ENCODE results near the gene SLF2.

Gene SLF2

GRCh38 chr10:100895896-100896295, 16.9 kb upstream of the SLF2 start:
- in situ Hi-C loops (cut with MboI; ENCODE audit: low sequenced_read_pairs): loop anchor here (25.0 kb wide), 1 partner anchor 559 kb away; the partner anchor contains the start of genes PKD2L1 and SCD

GRCh38 chr10:100896876-100897461, 15.8 kb upstream of the SLF2 start:
- in situ Hi-C loops (cut with MboI; ENCODE audit: low sequenced_read_pairs): loop anchor here (25.0 kb wide), 1 partner anchor 560 kb away; the partner anchor contains the start of genes PKD2L1 and SCD

- in situ Hi-C loops (cut with MboI; ENCODE audit: low sequenced_read_pairs): loop anchor here (25.0 kb wide), 1 partner anchor 561 kb away; the partner anchor contains the start of genes PKD2L1 and SCD
Measured at GRCh38 chr10:100897976-100898375, 14.8 kb upstream of the SLF2 start.

DNA sequence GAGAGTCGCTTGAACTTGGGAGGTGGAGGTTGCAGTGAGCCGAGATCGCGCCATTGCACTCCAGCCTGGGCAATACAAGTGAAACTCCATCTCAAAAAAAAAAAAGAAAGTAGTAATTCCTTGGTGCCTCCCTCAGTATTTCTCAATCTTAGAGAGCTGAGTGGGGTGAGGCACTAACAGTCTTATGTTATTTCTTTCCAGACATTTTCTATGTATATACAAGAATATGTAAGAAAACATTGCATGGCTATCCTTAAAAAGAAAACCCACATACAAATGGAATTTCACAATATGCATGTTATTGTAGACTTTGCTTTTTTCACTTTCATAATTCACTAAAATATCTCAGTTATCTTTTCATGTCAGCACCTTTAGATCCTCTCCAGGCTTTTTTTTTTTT, 13.6 kb upstream of the SLF2 start:
- in situ Hi-C loops (cut with MboI; ENCODE audit: low sequenced_read_pairs): loop anchor here (25.0 kb wide), 1 partner anchor 562 kb away; the partner anchor contains the start of genes PKD2L1 and SCD

DNA sequence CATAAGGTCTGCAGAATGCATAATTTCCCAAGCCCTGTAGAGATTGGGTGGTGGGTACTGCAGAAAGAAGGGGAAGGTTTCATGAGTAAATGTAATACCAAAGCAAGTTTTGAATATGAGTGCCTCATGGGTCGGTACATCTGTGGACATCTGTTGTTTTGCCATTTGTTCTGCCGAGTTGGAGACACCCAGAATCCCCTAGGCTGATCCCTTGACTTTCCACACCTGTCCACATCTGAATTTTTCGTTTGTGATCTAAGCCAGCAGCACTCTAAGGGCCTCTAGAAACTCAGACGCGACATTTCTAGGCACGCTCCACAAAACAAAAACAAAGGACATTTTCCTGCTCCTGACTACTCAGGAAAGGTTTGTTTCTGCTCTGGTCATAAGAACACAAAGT, 11.7 kb upstream of the SLF2 start:
- in situ Hi-C loops (cut with MboI; ENCODE audit: low sequenced_read_pairs): no loop called here

DNA sequence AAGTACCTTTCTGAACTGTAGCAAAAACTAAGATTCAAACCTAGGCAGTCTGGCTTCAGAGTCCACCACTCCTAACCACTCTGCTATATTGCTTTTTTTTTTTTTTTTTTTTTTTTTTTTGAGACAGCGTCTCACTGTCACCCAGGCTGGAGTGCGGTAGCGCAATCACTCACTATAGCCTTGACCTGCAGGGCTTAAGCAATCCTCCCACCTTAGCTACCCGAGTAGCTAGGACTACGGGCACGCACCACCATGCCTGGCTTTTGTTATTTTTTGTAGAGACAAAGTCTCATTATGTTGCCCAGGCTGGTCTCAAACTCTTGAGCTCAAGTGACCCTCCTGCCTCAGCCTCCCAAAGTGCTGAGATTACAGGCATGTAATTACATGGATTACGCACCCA, 10.1 kb upstream of the SLF2 start:
- in situ Hi-C loops (cut with MboI; ENCODE audit: low sequenced_read_pairs): no loop called here

- in situ Hi-C loops (cut with MboI; ENCODE audit: low sequenced_read_pairs): no loop called here
Measured at GRCh38 chr10:100904917-100905316, 7.8 kb upstream of the SLF2 start.

DNA sequence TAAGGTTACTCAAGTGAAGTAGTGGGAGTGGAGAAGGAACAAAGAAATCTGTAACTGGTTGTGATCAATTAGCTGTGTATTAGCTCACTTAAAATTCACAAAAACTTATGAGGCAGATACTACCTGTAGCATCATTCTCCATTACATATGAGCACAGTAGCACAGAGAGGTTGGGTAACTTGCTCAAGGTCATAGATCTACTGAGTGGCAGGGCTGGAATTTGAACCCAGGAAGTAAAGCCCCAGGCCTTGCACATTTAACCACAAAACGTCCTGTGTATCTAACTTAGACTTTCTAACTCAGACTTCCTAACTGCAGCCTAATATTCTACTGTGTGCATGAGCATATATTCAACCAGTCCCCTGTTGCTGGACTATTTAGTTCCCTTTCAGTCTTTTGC, 5.6 kb upstream of the SLF2 start:
- in situ Hi-C loops (cut with MboI; ENCODE audit: low sequenced_read_pairs): no loop called here

- in situ Hi-C loops (cut with MboI; ENCODE audit: low sequenced_read_pairs): no loop called here
Measured at GRCh38 chr10:100907773-100908363, 4.9 kb upstream of the SLF2 start.

GRCh38 chr10:100908378-100908777, 4.4 kb upstream of the SLF2 start:
- in situ Hi-C loops (cut with MboI; ENCODE audit: low sequenced_read_pairs): no loop called here

- in situ Hi-C loops (cut with MboI; ENCODE audit: low sequenced_read_pairs): no loop called here
Measured at GRCh38 chr10:100909501-100910263, 3.1 kb upstream of the SLF2 start.

DNA sequence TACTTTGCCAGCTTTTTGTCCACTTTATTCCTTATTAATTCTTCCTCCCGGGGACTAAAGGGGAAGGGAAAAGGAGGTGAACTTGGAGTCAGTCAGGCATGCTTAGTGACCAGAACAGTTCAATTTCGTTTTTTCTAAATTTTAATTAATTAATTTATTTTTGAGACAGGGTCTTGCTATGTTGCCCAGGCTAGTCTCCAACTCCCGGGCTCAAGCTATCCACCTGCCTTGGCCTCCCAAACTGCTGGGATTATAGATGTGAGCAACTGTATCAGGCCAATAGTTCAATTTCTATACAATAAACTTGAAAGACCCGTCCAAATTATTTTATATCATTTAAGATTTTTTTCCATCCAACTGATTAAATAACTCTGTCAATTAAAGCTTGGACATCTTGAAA, 1.3 kb upstream of the SLF2 start:
- in situ Hi-C loops (cut with MboI; ENCODE audit: low sequenced_read_pairs): no loop called here

GRCh38 chr10:100912013-100912604, 654 bp upstream of the SLF2 start:
- in situ Hi-C loops (cut with MboI; ENCODE audit: low sequenced_read_pairs): no loop called here

DNA sequence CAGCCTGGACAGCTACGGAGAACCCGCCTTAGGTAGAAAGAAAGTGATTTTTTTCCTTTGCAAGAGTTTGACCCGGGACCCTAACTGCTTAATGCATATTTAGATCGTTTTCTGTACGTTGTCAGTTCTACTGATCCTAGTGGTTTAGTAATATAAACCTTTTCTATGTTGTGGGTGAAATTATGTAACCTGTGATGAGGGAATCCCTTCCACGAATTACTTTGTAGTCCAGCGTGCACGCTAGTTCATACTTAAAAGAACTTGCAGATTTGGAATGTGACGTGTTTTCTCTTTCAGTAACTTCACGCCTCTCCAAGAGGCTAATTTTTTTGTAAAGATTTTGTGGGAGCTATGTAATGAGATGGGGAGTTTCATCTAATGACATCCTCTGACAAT, 705 bp downstream of the SLF2 start:
- in situ Hi-C loops (cut with MboI; ENCODE audit: low sequenced_read_pairs): no loop called here

DNA sequence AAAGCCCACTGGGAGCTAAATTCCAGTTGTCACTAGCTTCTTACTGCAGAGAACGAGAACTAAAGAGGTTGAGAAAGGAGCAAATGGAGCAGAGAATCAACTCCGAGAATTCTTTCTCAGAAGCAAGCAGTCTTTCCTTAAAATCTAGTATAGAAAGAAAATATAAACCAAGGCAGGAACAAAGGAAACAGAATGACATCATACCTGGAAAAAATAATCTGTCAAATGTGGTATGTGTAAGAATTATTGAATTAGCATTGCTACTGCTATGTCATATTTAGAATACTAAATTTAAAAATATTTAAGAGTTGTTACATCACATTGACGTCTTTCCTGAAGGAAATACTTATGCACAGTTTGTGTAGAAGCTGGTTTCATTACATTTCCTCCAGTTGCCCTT, 4.3 kb downstream of the SLF2 start:
- in situ Hi-C loops (cut with MboI; ENCODE audit: low sequenced_read_pairs): no loop called here

- in situ Hi-C loops (cut with MboI; ENCODE audit: low sequenced_read_pairs): no loop called here
Measured at GRCh38 chr10:100923580-100923979, 10.8 kb downstream of the SLF2 start.

DNA sequence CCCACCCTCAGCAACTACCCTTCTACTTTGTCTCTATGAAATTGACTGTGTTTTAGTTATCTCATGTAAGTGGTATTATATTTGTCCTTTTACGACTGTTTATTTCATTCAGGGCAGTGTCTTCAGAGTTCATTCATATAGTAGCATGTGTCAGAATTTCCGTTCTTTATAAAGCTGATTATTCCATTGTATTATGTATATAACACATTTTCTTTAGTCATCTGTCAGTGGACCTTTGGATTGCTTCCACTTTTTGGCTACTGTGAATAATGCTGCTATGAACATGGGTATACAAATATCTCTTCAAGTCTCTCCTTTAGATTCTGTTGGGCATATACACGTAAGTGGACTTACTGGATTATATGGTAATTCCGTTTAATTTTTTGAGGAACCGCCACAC, 14.5 kb downstream of the SLF2 start:
- in situ Hi-C loops (cut with MboI; ENCODE audit: low sequenced_read_pairs): no loop called here

DNA sequence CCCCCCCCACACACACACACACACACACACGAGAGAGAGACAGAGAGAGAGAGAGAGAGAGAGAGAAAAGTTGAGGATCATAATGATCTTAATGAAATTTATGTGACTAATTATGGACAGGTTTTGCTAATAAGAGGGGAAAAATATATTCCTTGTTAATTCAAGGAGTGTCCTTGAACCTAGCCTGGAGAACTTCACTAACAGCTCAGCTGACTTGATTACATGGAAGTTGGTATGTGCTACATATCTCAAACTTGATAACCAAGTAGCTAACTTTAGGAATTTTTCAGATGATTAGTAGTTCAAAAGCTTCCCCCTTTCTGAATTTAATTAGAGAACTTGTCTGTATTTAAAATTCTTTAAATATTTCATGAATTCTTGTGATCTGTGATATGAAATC, 15.3 kb downstream of the SLF2 start:
- in situ Hi-C loops (cut with MboI; ENCODE audit: low sequenced_read_pairs): no loop called here

DNA sequence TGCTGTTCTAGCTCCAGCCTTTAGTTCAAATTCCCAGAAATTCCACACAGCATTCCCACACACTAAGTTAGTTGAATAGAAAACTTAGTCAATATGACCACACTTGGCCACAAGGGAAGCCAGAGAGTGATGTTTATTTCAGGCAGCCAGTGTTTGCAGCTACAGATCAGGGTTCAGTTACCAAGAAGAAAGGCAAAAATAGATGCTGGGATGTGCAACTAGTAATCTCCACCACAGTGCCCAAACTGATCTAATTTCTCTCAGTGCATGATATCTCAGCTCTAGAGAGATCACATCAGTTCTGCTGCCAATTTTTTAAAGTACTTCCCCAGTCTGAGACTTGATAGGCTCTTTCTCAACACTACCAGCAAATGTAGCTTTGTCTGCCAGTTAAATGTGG, 17.6 kb downstream of the SLF2 start:
- in situ Hi-C loops (cut with MboI; ENCODE audit: low sequenced_read_pairs): no loop called here

DNA sequence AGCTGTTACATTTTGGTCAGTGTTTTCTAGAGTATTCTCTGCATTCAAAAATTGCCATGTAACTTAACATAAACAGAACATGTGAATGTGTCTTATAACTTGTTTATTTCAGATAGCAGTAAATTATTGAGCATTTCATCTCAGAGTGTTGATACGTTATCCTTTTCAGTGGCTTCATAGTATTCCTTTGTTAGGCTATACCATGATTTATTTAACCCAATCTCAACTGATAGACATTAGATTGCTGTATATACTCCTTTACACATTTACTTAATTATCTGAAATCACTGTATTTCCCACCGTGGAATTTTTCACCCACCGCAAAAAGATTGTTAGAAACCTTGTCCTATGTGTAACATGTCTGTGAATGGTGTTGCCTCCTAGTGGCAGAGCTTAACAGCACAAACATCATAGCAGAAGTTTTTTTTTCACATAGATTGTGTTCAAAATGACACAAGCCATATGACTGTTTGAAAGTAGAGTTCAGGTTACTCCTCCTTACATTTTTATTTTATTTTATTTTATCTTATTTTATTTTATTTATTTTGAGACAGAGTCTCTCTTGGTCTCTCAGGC, 21.4 kb downstream of the SLF2 start:
- in situ Hi-C loops (cut with MboI; ENCODE audit: low sequenced_read_pairs): no loop called here

GRCh38 chr10:100939763-100940344, 27.1 kb downstream of the SLF2 start:
- in situ Hi-C loops (cut with MboI; ENCODE audit: low sequenced_read_pairs): no loop called here
